ENCODE results near the gene TEPSIN.

Gene TEPSIN

DNA sequence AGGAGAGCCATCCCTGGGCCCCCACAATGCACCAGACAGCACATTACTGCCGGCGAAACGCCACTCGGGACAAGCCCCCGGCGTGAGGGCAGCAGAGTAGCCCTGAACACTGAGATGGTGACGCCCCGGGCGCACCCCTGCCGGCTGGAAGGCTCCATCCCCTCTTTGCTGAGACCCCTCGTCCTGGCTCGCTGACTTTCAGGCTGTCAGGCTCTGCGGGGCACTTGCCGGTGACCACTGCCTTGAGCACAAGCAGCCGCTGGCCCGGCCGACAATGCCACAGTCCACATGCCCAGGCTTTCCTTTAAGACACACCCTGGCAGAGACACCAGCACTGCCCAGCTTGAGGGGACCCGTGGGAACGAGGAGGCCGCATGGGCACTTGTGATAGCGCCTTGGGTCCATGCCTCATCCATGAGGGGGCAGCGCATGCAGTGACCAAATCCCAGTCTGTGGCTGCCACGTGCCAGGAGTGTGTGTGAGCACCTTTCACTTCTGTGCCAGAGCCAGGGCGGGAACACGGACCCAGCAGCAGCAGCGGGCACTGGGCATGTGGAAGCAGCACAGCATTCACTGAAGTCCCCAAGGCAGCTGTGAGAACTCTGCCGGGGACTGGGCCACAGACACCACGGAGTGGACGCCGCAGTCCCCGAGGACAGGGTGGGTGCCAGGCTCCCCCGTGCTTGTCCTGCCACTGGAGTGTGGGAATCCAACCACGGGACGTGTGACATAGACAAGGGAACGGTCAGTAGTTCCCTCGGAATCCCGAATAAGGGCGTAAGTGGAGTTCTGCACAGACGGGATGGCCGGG lies 24.7 kb upstream of the TEPSIN start:
- TF ChIP-seq, protein P1, sequence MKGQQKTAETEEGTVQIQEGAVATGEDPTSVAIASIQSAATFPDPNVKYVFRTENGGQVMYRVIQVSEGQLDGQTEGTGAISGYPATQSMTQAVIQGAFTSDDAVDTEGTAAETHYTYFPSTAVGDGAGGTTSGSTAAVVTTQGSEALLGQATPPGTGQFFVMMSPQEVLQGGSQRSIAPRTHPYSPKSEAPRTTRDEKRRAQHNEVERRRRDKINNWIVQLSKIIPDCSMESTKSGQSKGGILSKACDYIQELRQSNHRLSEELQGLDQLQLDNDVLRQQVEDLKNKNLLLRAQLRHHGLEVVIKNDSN (IDR thresholded peaks at IDR 0.05), result no peak
- TF ChIP-seq, protein P2, sequence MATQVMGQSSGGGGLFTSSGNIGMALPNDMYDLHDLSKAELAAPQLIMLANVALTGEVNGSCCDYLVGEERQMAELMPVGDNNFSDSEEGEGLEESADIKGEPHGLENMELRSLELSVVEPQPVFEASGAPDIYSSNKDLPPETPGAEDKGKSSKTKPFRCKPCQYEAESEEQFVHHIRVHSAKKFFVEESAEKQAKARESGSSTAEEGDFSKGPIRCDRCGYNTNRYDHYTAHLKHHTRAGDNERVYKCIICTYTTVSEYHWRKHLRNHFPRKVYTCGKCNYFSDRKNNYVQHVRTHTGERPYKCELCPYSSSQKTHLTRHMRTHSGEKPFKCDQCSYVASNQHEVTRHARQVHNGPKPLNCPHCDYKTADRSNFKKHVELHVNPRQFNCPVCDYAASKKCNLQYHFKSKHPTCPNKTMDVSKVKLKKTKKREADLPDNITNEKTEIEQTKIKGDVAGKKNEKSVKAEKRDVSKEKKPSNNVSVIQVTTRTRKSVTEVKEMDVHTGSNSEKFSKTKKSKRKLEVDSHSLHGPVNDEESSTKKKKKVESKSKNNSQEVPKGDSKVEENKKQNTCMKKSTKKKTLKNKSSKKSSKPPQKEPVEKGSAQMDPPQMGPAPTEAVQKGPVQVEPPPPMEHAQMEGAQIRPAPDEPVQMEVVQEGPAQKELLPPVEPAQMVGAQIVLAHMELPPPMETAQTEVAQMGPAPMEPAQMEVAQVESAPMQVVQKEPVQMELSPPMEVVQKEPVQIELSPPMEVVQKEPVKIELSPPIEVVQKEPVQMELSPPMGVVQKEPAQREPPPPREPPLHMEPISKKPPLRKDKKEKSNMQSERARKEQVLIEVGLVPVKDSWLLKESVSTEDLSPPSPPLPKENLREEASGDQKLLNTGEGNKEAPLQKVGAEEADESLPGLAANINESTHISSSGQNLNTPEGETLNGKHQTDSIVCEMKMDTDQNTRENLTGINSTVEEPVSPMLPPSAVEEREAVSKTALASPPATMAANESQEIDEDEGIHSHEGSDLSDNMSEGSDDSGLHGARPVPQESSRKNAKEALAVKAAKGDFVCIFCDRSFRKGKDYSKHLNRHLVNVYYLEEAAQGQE (IDR thresholded peaks at IDR 0.05; ENCODE audit: low read depth), result no peak
- TF ChIP-seq MAX (IDR thresholded peaks at IDR 0.05) (no peak), TCF12 (IDR thresholded peaks at IDR 0.05; ENCODE audit: low read depth) (no peak), RAD21 (IDR thresholded peaks at IDR 0.05; ENCODE audit: low read depth) (no peak), YY1 (IDR thresholded peaks at IDR 0.05; ENCODE audit: low read depth) (no peak), CREB1 (IDR thresholded peaks at IDR 0.05; ENCODE audit: low read depth) (no peak), ZBTB7A (IDR thresholded peaks at IDR 0.05; ENCODE audit: low read depth) (no peak), TEAD4 (IDR thresholded peaks at IDR 0.05) (no peak), EP300 (IDR thresholded peaks at IDR 0.05; ENCODE audit: borderline replicate concordance) (no peak), CEBPB (IDR thresholded peaks at IDR 0.05) (no peak), NFIC (IDR thresholded peaks at IDR 0.05) (no peak)

DNA sequence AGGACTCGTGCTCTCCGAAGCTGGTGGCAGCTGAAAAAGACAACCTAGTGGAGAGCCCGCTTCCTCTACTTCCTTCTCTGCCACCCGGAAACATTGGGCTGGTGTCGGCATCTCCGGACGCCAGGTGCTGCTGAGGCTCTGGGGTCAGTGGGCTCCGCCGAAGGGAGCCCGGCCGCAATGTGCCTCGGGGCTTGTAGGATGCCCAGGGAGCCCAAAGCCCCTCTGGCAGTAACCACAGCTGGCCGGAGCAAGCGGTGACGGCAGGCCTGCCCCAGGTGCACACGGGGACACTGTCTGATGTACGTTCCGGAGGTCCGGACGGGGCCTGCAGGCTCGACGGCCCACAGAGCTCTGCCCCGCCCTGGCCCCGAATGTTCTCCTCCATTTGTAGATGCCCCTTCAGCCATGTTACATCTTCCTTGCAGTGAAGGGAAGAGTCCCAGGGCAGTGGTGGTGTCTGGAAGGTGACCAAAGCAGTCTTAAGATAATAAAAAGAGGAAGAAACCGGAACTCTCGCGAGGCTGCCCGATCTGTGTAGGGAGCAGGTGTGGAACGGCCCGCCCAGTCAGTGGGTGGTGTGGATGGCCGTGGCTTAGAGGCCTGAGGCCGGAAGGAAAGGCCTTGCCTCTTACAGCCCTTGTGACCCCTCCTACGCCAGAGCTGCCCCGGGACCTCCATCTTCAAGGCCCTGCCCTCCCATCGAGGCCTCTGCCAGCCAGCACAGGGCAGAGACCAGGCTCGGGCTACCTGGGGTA lies 22.9 kb upstream of the TEPSIN start:
- TF ChIP-seq, protein P2 (IDR thresholded peaks at IDR 0.05; ENCODE audit: low read depth), result no peak

- no peak for TF ChIP-seq NFIC (IDR thresholded peaks at IDR 0.05)
Observed at GRCh38 chr17:81261096-81261495, 22.2 kb upstream of the TEPSIN start.

GRCh38 chr17:81260641-81261040 lies 21.8 kb upstream of the TEPSIN start:
- TF ChIP-seq CEBPB (IDR thresholded peaks at IDR 0.05), result no peak
- no peak for TF ChIP-seq NFIC (IDR thresholded peaks at IDR 0.05)
- no peak for TF ChIP-seq YY1 (IDR thresholded peaks at IDR 0.05; ENCODE audit: low read depth)
- TF ChIP-seq TAF1 (IDR thresholded peaks at IDR 0.05; ENCODE audit: low read depth), result no peak
- TF ChIP-seq ZBTB7A (IDR thresholded peaks at IDR 0.05; ENCODE audit: low read depth), result no peak
- no peak for TF ChIP-seq TCF12 (IDR thresholded peaks at IDR 0.05; ENCODE audit: low read depth)
- no peak for TF ChIP-seq EGR1 (IDR thresholded peaks at IDR 0.05)
- TF ChIP-seq CREB1 (IDR thresholded peaks at IDR 0.05; ENCODE audit: low read depth), result no peak
- no peak for TF ChIP-seq TEAD4 (IDR thresholded peaks at IDR 0.05)
- TF ChIP-seq RAD21 (IDR thresholded peaks at IDR 0.05; ENCODE audit: low read depth), result no peak
- TF ChIP-seq, protein P1 (IDR thresholded peaks at IDR 0.05), result no peak
- TF ChIP-seq FOXM1 (IDR thresholded peaks at IDR 0.05; ENCODE audit: borderline replicate concordance, low read depth), result no peak
- no peak for TF ChIP-seq MAX (IDR thresholded peaks at IDR 0.05)
- no peak for TF ChIP-seq EP300 (IDR thresholded peaks at IDR 0.05; ENCODE audit: borderline replicate concordance)

GRCh38 chr17:81260171-81260570 lies 21.3 kb upstream of the TEPSIN start:
- TF ChIP-seq EP300 (IDR thresholded peaks at IDR 0.05; ENCODE audit: borderline replicate concordance) (no peak), YY1 (IDR thresholded peaks at IDR 0.05; ENCODE audit: low read depth) (no peak), TCF12 (IDR thresholded peaks at IDR 0.05; ENCODE audit: low read depth) (no peak), TEAD4 (IDR thresholded peaks at IDR 0.05) (no peak), MAX (IDR thresholded peaks at IDR 0.05) (no peak), CEBPB (IDR thresholded peaks at IDR 0.05) (no peak), NFIC (IDR thresholded peaks at IDR 0.05) (no peak), RAD21 (IDR thresholded peaks at IDR 0.05; ENCODE audit: low read depth) (no peak), ZBTB7A (IDR thresholded peaks at IDR 0.05; ENCODE audit: low read depth) (no peak), CREB1 (IDR thresholded peaks at IDR 0.05; ENCODE audit: low read depth) (no peak), FOXM1 (IDR thresholded peaks at IDR 0.05; ENCODE audit: borderline replicate concordance, low read depth) (no peak), EGR1 (IDR thresholded peaks at IDR 0.05) (no peak), TAF1 (IDR thresholded peaks at IDR 0.05; ENCODE audit: low read depth) (no peak)
- TF ChIP-seq, protein P2 (IDR thresholded peaks at IDR 0.05; ENCODE audit: low read depth), result no peak
- TF ChIP-seq, protein P1 (IDR thresholded peaks at IDR 0.05), result no peak

Data from Ishikawa (cell line).